Thyroid gland (tissue), 4 donors: Measurements from ENCODE around the gene UROC1. TPM values are rescaled to one million over a fixed set of nuclear protein-coding genes. Genes with fewer than 3 reads are reported as not detected.

ENCODE experiments used
- DNase-seq, 2 donors: peaks; one replicate each; pipeline ENCODE4 v3.0.0-alpha.2; 2019
- H3K27ac ChIP-seq, 3 donors: fragments of 200-600 bp; sonication (generic); 1 replicate in 2 of 3; 2 replicates in 1 of 3; pipeline ENCODE4 v1.5.1; 2016 to 2019; ENCODE audit warnings: mild to moderate bottlenecking in 1 of 3, moderate library complexity in 1 of 3
- H3K27me3 ChIP-seq: fragments of 200-600 bp; sonication (generic); one replicate; pipeline ENCODE4 v1.5.1; 2019
- H3K36me3 ChIP-seq, 2 donors: fragments of 200-600 bp; sonication (generic); one replicate each; pipeline ENCODE4 v1.5.1; 2016 to 2019
- H3K4me1 ChIP-seq, 2 donors: fragments of 200-600 bp; sonication (generic); one replicate each; pipeline ENCODE4 v1.5.1; 2017 to 2019
- H3K4me3 ChIP-seq, 3 donors: fragments of 200-600 bp; sonication (generic); replicated peaks in 1 of 3; 1 replicate in 2 of 3; 2 replicates in 1 of 3; pipeline ENCODE4 v1.5.1; 2016; ENCODE audit warnings: mild to moderate bottlenecking in 1 of 3
- H3K9me3 ChIP-seq: fragments of 200-600 bp; sonication (generic); one replicate; pipeline ENCODE4 v1.5.1; 2017
- POLR2A ChIP-seq, 2 donors: fragments of 450-650 bp; IDR thresholded peaks; one replicate each; pipeline ENCODE4 v1.6.1; 2017; ENCODE audit warnings: antibody characterized with exemption in 2 of 2, mild to moderate bottlenecking in 2 of 2, moderate library complexity in 1 of 2
- WGBS, 2 donors: methylation state at CpG; one replicate each; pipeline ENCODE4 v1.1.5; 2017; 5-methylcytosine and 5-hydroxymethylcytosine counted together
- intact Hi-C: fragments of 100-400 bp; cut with DNase I; formaldehyde crosslinking; loops from one replicate; pipeline ENCODE4 v1.15.1; 2023
- total RNA-seq, 4 donors: library from RNA; depleted of rRNA; stranded (reverse); fragments of >200 nt; gene quantifications; one replicate each; pipeline ENCODE4 v1.2.3, GENCODE V29; 2016
- TF ChIP-seq, protein P1 (sequence below), 6 experiments: fragments of 200-600 bp in 3 of 6; fragments of 450-650 bp in 3 of 6; sonication (generic) in 3 of 6; IDR thresholded peaks; one replicate each; pipeline ENCODE4 v1.5.1; 2016 to 2019; ENCODE audit warnings: antibody characterized with exemption in 6 of 6, mild to moderate bottlenecking in 2 of 6, inconsistent platforms in 1 of 6, moderate library complexity in 1 of 6

UROC1 gene
- total RNA-seq, 4 donors from 2014 or later = not detected

DNA sequence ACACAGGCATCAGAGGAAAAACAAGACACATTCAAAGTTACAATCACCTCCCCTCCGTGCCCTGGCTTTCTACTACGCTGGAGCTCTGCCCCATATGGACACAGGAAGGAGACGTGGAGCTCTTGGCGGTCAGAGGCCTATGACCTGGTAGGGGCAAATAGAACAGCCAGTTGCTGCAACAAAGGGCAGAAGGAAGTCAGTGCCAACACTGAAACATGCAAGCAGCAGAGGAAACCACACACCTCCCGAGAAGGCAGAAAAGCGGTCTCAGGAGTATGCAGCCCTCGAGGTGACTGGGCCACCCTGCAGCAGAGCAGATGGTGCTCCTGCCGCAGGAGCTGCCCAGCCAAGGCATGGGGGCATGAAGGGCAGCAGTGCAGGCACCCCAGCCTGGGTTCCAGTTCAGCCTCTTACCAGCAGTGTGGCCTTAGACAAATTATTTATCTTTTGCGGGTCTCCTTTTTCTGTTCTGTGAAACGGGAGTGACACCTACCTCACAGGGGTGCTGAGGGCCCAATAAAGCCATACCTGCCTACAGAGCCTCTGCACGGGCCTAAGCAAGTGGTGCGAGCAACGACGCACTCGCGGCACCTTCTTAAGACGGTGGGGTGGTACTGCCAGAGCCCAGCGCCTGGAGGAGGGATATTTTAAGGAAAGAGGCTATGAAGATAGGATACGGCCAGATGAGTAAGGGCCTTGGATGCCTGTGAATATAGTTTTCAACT is 50.5 kb downstream of the UROC1 start:
- DNase-seq = no peak
- 86 to 88% methylated on average over 19 of the region's 19 CpGs for WGBS, 2 donors
- no peak overlapping the region for H3K27ac ChIP-seq
- TF ChIP-seq, protein P1, sequence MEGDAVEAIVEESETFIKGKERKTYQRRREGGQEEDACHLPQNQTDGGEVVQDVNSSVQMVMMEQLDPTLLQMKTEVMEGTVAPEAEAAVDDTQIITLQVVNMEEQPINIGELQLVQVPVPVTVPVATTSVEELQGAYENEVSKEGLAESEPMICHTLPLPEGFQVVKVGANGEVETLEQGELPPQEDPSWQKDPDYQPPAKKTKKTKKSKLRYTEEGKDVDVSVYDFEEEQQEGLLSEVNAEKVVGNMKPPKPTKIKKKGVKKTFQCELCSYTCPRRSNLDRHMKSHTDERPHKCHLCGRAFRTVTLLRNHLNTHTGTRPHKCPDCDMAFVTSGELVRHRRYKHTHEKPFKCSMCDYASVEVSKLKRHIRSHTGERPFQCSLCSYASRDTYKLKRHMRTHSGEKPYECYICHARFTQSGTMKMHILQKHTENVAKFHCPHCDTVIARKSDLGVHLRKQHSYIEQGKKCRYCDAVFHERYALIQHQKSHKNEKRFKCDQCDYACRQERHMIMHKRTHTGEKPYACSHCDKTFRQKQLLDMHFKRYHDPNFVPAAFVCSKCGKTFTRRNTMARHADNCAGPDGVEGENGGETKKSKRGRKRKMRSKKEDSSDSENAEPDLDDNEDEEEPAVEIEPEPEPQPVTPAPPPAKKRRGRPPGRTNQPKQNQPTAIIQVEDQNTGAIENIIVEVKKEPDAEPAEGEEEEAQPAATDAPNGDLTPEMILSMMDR (IDR thresholded peaks at IDR 0.05) = no peak
- TF ChIP-seq POLR2A (IDR thresholded peaks at IDR 0.05) = no peak
- no peaks in the 10 kb centered on the region for H3K9me3 ChIP-seq
- intact Hi-C loops = no loop called here
- H3K4me3 ChIP-seq = no peak overlapping the region
- peaks cover 6 to 9% of the 10 kb centered on the region in 2 donors for H3K4me1 ChIP-seq
- H3K27me3 ChIP-seq = no peaks in the 10 kb centered on the region
- H3K36me3 ChIP-seq = peaks cover 72 to 85% of the 10 kb centered on the region in 2 donors

DNA sequence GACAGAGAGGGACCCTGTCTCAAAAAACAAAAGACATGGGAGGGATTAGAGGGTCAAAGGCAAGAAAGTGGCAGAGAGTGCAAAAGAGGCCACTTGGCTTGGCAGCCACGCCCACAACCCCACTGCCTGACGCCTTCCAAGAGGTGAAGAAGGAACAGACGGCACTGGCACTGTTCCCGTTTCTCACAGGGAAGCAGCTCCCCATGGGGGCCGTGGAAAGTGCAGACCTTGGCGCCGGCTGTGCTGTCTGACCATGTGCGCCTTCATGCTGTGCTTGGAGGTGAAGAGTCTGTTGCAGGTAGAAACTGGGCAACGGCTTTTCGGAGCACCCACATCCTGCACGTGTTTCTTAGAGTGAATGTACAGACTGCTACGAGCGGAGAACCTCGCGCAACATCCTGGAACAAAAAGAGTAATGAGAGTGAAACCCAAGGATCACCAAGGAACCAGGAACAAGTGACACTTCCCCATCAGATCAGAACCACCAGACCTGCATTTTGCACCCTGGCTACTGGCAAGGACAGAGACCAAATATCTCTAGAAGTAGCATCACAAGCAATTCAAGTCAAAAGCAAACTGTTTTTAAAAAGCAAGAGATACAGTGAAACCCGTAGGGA is 51.5 kb downstream of the UROC1 start:
- no peaks in the 10 kb centered on the region for H3K27me3 ChIP-seq
- H3K4me1 ChIP-seq = peaks cover 0 to 4% of the 10 kb centered on the region in 2 donors
- H3K4me3 ChIP-seq = no peak overlapping the region
- H3K36me3 ChIP-seq = peaks cover 78 to 90% of the 10 kb centered on the region in 2 donors
- H3K9me3 ChIP-seq = no peaks in the 10 kb centered on the region
- no peak for DNase-seq
- H3K27ac ChIP-seq = no peak overlapping the region
- no peak for TF ChIP-seq POLR2A (IDR thresholded peaks at IDR 0.05)
- TF ChIP-seq, protein P1 (IDR thresholded peaks at IDR 0.05) = no peak
- 81 to 85% methylated on average over 16 of the region's 16 CpGs for WGBS, 2 donors
- intact Hi-C loops = no loop called here

DNA sequence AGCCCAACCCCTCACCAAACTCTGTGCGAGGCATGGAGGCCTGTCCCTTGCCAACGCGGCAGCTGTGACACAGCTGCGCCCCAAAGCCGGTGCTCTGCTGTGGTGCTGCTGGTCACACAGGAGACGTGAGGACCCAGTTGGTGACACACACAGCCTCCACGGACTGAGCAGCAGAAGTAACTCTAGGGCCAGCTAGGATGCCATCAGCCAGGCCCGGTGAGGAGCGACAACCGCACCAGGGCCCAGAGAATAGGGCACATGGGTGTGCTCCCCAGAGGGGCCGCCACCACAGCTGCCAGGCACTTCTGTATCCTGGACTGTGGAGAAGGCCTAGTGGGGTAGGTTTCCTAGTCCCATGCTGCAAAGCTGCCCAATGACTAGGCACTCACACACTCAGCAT is 52.6 kb downstream of the UROC1 start:
- Histone ChIP-seq H3K4me3 (no peak overlapping the region), H3K27me3 (no peaks in the 10 kb centered on the region), H3K4me1 (peaks cover 0 to 4% of the 10 kb centered on the region in 2 donors), H3K27ac (no peak overlapping the region), H3K36me3 (peaks cover 76 to 89% of the 10 kb centered on the region in 2 donors), H3K9me3 (no peaks in the 10 kb centered on the region)
- intact Hi-C loops = no loop called here
- 97 to 100% methylated on average over 1 to 9 of the region's 11 CpGs for WGBS, 2 donors
- DNase-seq = no peak
- TF ChIP-seq, protein P1 (IDR thresholded peaks at IDR 0.05) = no peak
- TF ChIP-seq POLR2A (IDR thresholded peaks at IDR 0.05) = no peak

DNA sequence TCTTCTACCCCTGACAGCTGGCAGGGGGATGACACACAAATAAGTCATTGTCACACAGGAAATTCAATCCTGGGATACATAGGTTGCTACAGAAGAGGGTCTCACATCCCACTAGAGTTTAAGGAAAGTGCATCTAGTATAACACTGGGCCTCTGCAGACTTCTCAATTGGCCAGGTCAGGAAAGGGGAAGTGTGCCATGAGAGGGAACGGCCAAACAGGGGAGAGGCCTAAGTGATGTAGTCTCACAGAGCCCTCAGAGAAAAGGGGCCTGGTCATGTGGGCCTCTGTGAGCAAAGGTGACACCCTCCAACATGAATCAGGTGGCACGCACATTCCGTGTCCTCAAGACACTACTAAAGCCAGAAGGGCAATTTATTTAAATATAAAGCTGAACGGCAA is 53.1 kb downstream of the UROC1 start:
- DNase-seq = no peak
- H3K9me3 ChIP-seq = no peaks in the 10 kb centered on the region
- no peak overlapping the region for H3K27ac ChIP-seq
- H3K4me1 ChIP-seq = peaks cover 0 to 2% of the 10 kb centered on the region in 2 donors
- WGBS, 2 donors = 71 to 78% methylated on average over 4 of the region's 4 CpGs
- H3K27me3 ChIP-seq = no peaks in the 10 kb centered on the region
- intact Hi-C loops = no loop called here
- no peak for TF ChIP-seq POLR2A (IDR thresholded peaks at IDR 0.05)
- TF ChIP-seq, protein P1 (IDR thresholded peaks at IDR 0.05) = no peak
- peaks cover 76 to 89% of the 10 kb centered on the region in 2 donors for H3K36me3 ChIP-seq
- no peak overlapping the region for H3K4me3 ChIP-seq

DNA sequence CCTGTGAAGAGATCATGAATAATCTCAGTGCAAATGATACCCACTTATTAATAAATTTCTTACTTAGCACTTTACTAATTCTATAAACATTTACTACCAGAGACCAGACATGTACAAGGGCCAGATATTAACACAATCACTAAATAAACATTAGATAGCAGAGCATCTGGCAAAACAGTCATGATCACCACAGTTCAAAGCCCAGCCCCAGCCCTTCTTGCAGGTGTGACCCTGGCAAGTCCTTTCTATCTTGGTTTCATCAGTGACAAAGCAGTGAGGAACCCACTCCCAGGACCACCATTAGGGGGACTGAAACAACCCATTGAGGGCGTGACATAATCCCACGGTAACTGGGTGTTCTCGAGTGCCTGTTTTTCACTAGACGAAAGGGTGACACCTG is 53.5 kb downstream of the UROC1 start:
- no peak for DNase-seq
- 92 to 98% methylated on average over 4 of the region's 4 CpGs for WGBS, 2 donors
- H3K36me3 ChIP-seq = peaks cover 77 to 86% of the 10 kb centered on the region in 2 donors

More for the DNA sequence above, 53.5 kb downstream of the UROC1 start:
- no peaks in the 10 kb centered on the region for H3K9me3 ChIP-seq
- no peak for TF ChIP-seq POLR2A (IDR thresholded peaks at IDR 0.05)
- TF ChIP-seq, protein P1 (IDR thresholded peaks at IDR 0.05) = no peak
- H3K27ac ChIP-seq = no peak overlapping the region
- intact Hi-C loops = no loop called here
- H3K4me1 ChIP-seq = no peaks in the 10 kb centered on the region
- no peak overlapping the region for H3K4me3 ChIP-seq
- H3K27me3 ChIP-seq = no peaks in the 10 kb centered on the region
